Activated T-cell treated with anti-CD3 and anti-CD28 coated beads, Interleukin-2, amount 50 U/mL, for 72 hours (primary cell): Measurements from ENCODE around the gene APOOL. TPM values are rescaled to one million over a fixed set of nuclear protein-coding genes. Genes with fewer than 3 reads are reported as not detected.

Experiments used
- ATAC-seq, 2 donors: fragments of 150-1000 bp; cut with Tn5 transposase; replicated peaks in 1 of 2; 2 replicates each; pipeline ENCODE4 v1.10.0; 2021; ENCODE audit warnings: moderate library complexity in 2 of 2, mild to moderate bottlenecking in 1 of 2
- DNase-seq, 2 donors: peaks; one replicate each; pipeline ENCODE4 v3.0.0; 2021 to 2022; ENCODE audit warnings: mixed read lengths in 1 of 2
- H3K27ac Mint-ChIP-seq: one replicate; pipeline ENCODE4 v1.8.0; 2022; ENCODE audit warnings: mild to moderate bottlenecking, moderate library complexity, mixed read lengths
- H3K27me3 Mint-ChIP-seq: one replicate; pipeline ENCODE4 v1.8.0; 2022; ENCODE audit warnings: low read depth, mixed read lengths
- H3K36me3 Mint-ChIP-seq, 2 donors: one replicate each; pipeline ENCODE4 v1.8.0; 2022; ENCODE audit warnings: mixed read lengths in 2 of 2, mild to moderate bottlenecking in 1 of 2; ENCODE audit not compliant: insufficient read depth in 2 of 2
- H3K4me1 Mint-ChIP-seq: one replicate; pipeline ENCODE4 v1.8.0; 2022; ENCODE audit warnings: low read depth, mixed read lengths
- H3K4me3 Mint-ChIP-seq, 2 donors: one replicate each; pipeline ENCODE4 v1.8.0; 2022; ENCODE audit warnings: mild to moderate bottlenecking in 2 of 2, mixed read lengths in 2 of 2, moderate library complexity in 2 of 2
- H3K9me3 Mint-ChIP-seq, 2 donors: one replicate each; pipeline ENCODE4 v1.8.0; 2022; ENCODE audit warnings: mixed read lengths in 2 of 2
- total RNA-seq, 2 donors: library from RNA; stranded (reverse); gene quantifications; one replicate each; pipeline ENCODE4 v1.2.3, GENCODE V29; 2022

Gene APOOL
- total RNA-seq, 2 donors from 2014 or later, result 19.6 to 20.0 TPM

DNA sequence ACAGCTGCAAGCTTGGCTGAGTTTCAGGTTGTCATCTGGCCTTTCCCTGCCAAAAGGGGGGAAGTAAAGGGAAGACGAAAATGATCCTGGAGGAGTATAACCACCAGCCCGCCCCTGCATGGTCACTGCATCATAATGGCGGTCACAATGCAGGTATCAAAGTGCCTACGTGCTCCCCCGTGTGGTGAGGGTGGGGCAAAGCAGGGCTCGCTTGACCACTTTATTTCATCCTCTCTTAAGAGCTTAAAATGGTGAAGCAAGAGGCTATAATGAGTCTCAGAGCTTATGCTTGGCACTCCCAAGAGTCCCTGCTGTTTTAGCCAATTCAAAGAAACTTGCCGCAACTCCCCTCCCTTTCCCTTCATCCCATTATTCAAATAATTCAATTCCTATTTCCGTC, 105.6 kb downstream of the APOOL start:
- Mint-ChIP-seq H3K27me3 (peaks cover 6% of the 10 kb centered on the region), H3K4me1 (no peaks in the 10 kb centered on the region), H3K36me3 (no peaks in the 10 kb centered on the region), H3K4me3 (no peak overlapping the region), H3K9me3 (no peaks in the 10 kb centered on the region), H3K27ac (no peak overlapping the region)
- ATAC-seq (no peak), DNase-seq (peak in 1 of 2 donors; percentile 9)

GRCh38 chrX:85111347-85111746, 107.7 kb downstream of the APOOL start:
- ATAC-seq (no peak), DNase-seq (peak in 1 of 2 donors; percentile 11)
- Mint-ChIP-seq H3K27ac (no peak overlapping the region), H3K9me3 (peaks cover 0 to 1% of the 10 kb centered on the region in 2 donors), H3K27me3 (peaks cover 22% of the 10 kb centered on the region), H3K36me3 (no peaks in the 10 kb centered on the region), H3K4me3 (no peak overlapping the region), H3K4me1 (no peaks in the 10 kb centered on the region)

DNA sequence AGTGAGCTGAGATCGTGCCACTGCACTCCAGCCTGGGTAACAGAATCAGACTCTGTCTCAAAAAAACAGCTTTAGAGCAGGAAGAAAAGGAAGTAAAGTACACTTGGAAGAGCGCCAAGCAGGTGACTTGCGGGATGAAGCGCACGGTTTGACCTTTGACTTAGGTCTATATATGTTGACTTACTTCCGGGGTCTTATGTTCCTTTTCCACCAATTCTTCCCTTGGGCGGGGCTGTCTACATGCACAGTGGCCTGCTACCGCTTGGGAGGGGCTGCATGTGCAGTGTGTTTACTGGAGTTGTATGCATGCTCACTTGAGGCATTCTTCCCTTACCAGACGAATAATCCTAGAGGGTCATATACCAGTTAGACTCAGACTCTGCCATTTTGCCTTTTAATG, 108.6 kb downstream of the APOOL start:
- ATAC-seq (no peak), DNase-seq (no peak)
- H3K27me3 Mint-ChIP-seq, result peaks cover 22% of the 10 kb centered on the region
- no peak overlapping the region for H3K4me3 Mint-ChIP-seq
- peaks cover 0 to 1% of the 10 kb centered on the region in 2 donors for H3K9me3 Mint-ChIP-seq
- H3K4me1 Mint-ChIP-seq, result no peaks in the 10 kb centered on the region
- no peaks in the 10 kb centered on the region for H3K36me3 Mint-ChIP-seq
- no peak overlapping the region for H3K27ac Mint-ChIP-seq

- no peaks in the 10 kb centered on the region for H3K36me3 Mint-ChIP-seq
- ATAC-seq, result no peak
- H3K27ac Mint-ChIP-seq, result no peak overlapping the region
- peaks cover 22% of the 10 kb centered on the region for H3K27me3 Mint-ChIP-seq
- H3K9me3 Mint-ChIP-seq, result peaks cover 0 to 1% of the 10 kb centered on the region in 2 donors
- H3K4me1 Mint-ChIP-seq, result no peaks in the 10 kb centered on the region
- DNase-seq, result no peak
- no peak overlapping the region for H3K4me3 Mint-ChIP-seq
Observed at GRCh38 chrX:85113746-85114145, 110.1 kb downstream of the APOOL start.

DNA sequence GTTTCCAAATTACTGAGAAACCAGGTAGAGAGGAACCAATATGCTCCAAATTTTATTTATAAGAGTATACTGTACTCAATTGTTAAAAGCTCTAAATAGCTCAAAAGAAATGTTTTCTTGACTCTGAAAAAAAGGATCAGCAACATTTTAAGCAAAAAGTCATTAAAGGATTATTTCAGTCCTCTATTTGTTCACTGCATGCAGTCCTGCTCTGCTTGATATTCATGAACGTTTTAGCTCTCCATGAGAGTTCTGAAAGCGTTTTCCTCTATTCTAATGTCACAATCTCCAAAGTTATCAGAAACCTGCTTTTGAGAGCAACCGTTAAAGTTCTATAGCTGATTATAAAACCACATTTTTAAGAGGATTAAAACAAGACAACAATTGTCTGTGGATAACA, 110.5 kb downstream of the APOOL start:
- H3K9me3 Mint-ChIP-seq, result peaks cover 0 to 1% of the 10 kb centered on the region in 2 donors
- H3K27ac Mint-ChIP-seq, result no peak overlapping the region

DNA sequence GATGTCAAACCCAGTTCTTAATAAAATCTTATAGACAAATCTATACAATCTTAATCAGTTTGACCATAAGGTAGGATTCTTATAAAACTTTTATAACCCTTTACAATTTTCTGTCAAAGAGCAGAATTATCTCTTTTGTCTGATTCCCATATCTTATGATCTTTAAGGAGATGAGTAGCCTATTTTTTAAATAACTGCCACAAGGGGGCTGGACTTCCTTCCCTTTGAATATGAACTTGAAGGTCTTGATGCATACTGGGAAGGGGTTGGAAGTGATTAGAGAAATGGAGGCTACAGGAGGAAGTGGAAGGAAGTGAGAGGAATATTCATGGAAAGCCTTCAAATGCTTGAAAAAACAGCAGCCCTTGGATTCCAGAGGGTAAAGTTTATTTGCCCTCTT, 111.1 kb downstream of the APOOL start:
- H3K27me3 Mint-ChIP-seq, result peaks cover 22% of the 10 kb centered on the region
- H3K27ac Mint-ChIP-seq, result no peak overlapping the region
- H3K9me3 Mint-ChIP-seq, result peaks cover 0 to 1% of the 10 kb centered on the region in 2 donors
- no peaks in the 10 kb centered on the region for H3K4me1 Mint-ChIP-seq
- no peak for ATAC-seq
- no peak overlapping the region for H3K4me3 Mint-ChIP-seq
- no peaks in the 10 kb centered on the region for H3K36me3 Mint-ChIP-seq
- no peak for DNase-seq

More for the DNA sequence above, 110.5 kb downstream of the APOOL start:
- Mint-ChIP-seq H3K36me3 (no peaks in the 10 kb centered on the region), H3K27me3 (peaks cover 22% of the 10 kb centered on the region), H3K4me3 (no peak overlapping the region), H3K4me1 (no peaks in the 10 kb centered on the region)
- ATAC-seq (no peak), DNase-seq (no peak)

DNA sequence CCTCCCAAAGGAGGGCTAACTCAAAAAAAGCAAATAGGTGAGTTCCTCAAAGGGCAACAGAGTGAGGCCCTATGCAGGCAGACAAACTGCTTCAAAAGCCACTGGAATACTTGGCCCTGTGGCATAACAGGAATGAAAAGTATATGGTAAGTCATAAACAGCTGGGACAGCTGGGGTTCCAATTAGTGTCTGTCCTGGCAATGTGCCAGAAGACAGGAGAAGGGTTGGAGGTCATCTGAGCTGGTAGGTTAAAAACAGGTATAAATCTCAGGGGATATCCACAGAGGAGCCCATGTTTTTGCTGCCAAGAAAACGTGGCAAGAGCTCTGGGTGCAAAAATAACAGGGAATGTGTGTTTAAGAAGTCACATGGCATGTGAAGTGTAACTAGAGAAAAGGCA, 111.6 kb downstream of the APOOL start:
- ATAC-seq (no peak), DNase-seq (no peak)
- Mint-ChIP-seq H3K4me1 (no peaks in the 10 kb centered on the region), H3K36me3 (no peaks in the 10 kb centered on the region), H3K4me3 (no peak overlapping the region), H3K27me3 (peaks cover 27% of the 10 kb centered on the region), H3K9me3 (peaks cover 0 to 1% of the 10 kb centered on the region in 2 donors), H3K27ac (no peak overlapping the region)

- Mint-ChIP-seq H3K4me1 (no peaks in the 10 kb centered on the region), H3K9me3 (peaks cover 0 to 5% of the 10 kb centered on the region in 2 donors), H3K27me3 (peaks cover 14% of the 10 kb centered on the region), H3K4me3 (no peak overlapping the region), H3K27ac (no peak overlapping the region), H3K36me3 (no peaks in the 10 kb centered on the region)
- DNase-seq (no peak), ATAC-seq (no peak)
Observed at GRCh38 chrX:85136409-85136808, 132.7 kb downstream of the APOOL start.

DNA sequence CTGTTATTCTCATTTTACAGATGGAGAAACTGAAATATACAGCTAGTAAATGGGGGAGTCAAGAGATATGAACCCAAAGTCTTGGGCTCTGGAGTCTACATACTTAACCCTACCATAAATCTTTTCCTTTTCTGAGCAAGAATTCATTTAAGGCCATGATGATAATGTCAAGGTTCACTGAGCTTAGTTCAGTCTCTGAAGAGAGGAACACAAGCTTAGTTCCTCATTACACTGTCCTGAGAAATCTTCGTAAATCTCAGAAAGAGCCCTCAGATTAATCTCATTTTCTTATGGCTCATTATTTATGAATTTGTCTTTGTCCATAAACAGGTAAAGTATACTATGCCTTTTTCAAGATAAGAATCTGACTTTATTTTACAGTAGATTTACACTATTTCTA, 135.7 kb downstream of the APOOL start:
- Mint-ChIP-seq H3K36me3 (no peaks in the 10 kb centered on the region), H3K27me3 (peaks cover 5% of the 10 kb centered on the region), H3K9me3 (peaks cover 0 to 2% of the 10 kb centered on the region in 2 donors), H3K27ac (no peak overlapping the region), H3K4me1 (no peaks in the 10 kb centered on the region), H3K4me3 (no peak overlapping the region)
- ATAC-seq (no peak), DNase-seq (no peak)

DNA sequence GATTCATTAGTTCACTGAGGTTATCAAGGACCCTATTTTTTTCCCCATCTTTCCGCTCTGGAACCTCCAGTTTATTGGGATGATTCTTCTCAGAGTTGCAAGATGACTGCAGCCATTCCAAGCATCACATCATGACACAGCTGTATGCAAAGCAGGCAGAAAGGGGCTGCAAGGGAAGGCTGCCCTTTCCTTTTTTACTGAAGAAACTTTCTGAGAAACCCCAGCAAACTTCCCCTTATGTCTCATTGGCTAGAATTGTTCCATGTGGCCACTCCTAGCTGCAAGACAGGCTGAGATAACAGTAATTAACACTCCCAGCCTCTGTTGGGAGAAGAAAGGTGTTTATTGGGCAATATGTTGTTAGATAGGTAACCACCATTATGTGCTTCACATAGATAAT, 137.3 kb downstream of the APOOL start:
- H3K27ac Mint-ChIP-seq, result no peak overlapping the region
- no peaks in the 10 kb centered on the region for H3K27me3 Mint-ChIP-seq
- H3K36me3 Mint-ChIP-seq, result no peaks in the 10 kb centered on the region
- ATAC-seq (no peak), DNase-seq (no peak)
- H3K4me1 Mint-ChIP-seq, result no peaks in the 10 kb centered on the region
- H3K9me3 Mint-ChIP-seq, result no peaks in the 10 kb centered on the region
- H3K4me3 Mint-ChIP-seq, result no peak overlapping the region

Other genes with a start within 250 kb of the APOOL start
- gene SATL1, start 239.9 kb downstream of the APOOL start, total RNA-seq, result not detected
- gene ZNF711, start 240.1 kb downstream of the APOOL start, total RNA-seq, result 1 to 10 TPM; 1.8 to 4.6 TPM